Measurements from ENCODE around the gene ACAP2.
"Not testable (repeated sequence)": the region's sequence is repeated elsewhere in the genome, so short reads cannot be mapped to it uniquely, and the experiment has no call there.

ACAP2 gene

DNA sequence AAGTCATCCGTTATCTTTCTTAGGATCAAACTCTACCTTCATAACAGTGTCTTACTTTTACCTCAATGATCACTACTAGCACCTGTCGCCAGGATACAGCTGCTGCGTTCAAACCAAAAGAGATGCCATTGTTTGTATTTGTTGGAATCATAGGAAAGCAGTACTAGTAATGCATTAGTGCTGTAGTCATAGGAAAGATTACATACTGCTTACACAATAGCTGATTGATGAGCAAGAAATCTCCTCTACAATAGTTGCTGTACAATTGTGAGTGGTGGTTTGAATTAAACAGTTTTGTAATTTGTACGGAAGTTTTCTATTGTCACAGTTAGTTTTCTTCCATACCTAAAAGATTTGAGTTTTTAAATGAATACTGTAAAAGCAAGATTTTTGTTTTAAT lies 21.4 kb downstream of the ACAP2 start:
- no peak for DNase-seq (ENCODE audit: insufficient read length, low spot score)
- TF ChIP-seq POU2F2 (IDR thresholded peaks at IDR 0.05; ENCODE audit: low read depth, low read length) (no peak), TAF1 (IDR thresholded peaks at IDR 0.05; ENCODE audit: low read depth, low read length) (no peak), SPI1 (IDR thresholded peaks at IDR 0.05; ENCODE audit: low read depth, low read length) (no peak), POLR2AphosphoS5 (IDR thresholded peaks at IDR 0.05; ENCODE audit: low read depth, low read length) (no peak), POLR2A (IDR thresholded peaks at IDR 0.05; ENCODE audit: low read depth, low read length) (no peak), PAX5 (IDR thresholded peaks at IDR 0.05; ENCODE audit: insufficient read depth, low read length, severe bottlenecking) (no peak)
- FAIRE-seq = no peak

DNA sequence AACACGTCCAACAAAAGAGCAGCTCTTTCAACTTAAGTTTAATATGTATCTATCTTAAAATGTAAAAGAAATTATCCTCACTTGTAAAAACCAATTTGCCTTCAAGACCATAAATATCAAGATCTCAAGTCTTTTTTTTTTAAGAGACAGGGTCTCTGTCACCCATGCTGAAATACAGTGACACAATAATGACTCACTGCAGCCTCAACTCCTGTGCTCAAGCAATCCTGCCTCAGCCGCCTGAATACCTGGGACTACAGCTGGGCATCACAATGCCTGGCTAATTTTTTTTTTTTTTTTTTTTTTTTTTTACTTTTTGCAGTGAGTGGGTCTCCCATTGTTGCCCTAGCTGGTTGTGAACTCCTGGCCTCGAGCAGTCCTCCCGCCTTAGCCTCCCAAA lies 26.0 kb downstream of the ACAP2 start:
- TF ChIP-seq PAX5 (IDR thresholded peaks at IDR 0.05; ENCODE audit: insufficient read depth, low read length, severe bottlenecking) = no peak
- TF ChIP-seq POU2F2 (IDR thresholded peaks at IDR 0.05; ENCODE audit: low read depth, low read length) = no peak
- no peak for TF ChIP-seq SPI1 (IDR thresholded peaks at IDR 0.05; ENCODE audit: low read depth, low read length)
- no peak for TF ChIP-seq POLR2AphosphoS5 (IDR thresholded peaks at IDR 0.05; ENCODE audit: low read depth, low read length)
- no peak for TF ChIP-seq POLR2A (IDR thresholded peaks at IDR 0.05; ENCODE audit: low read depth, low read length)
- no peak for TF ChIP-seq TAF1 (IDR thresholded peaks at IDR 0.05; ENCODE audit: low read depth, low read length)
- DNase-seq (ENCODE audit: insufficient read length, low spot score) (no peak), FAIRE-seq (no peak)

DNA sequence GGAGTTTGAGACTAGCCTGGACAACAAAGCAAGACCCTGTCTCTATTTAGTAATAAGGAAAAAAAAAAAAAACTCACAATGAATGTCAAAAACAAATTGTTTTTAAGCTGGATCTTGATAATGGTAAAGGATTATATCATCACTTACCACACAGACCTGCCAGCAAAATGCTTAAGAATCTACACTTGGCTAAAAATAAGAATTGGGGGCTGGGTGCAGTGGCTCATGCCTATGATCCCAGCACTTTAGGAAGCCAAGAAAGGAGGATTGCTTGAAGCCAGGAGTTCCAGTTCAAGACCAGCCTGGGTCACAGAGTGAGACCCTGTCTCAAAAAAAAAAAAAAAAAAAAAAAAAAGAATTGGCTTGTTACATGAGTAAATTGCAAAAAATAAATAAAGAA lies 31.0 kb downstream of the ACAP2 start:
- no peak for TF ChIP-seq SPI1 (IDR thresholded peaks at IDR 0.05; ENCODE audit: low read depth, low read length)
- TF ChIP-seq POU2F2 (IDR thresholded peaks at IDR 0.05; ENCODE audit: low read depth, low read length) = no peak
- TF ChIP-seq POLR2AphosphoS5 (IDR thresholded peaks at IDR 0.05; ENCODE audit: low read depth, low read length) = no peak
- TF ChIP-seq POLR2A (IDR thresholded peaks at IDR 0.05; ENCODE audit: low read depth, low read length) = no peak
- TF ChIP-seq TAF1 (IDR thresholded peaks at IDR 0.05; ENCODE audit: low read depth, low read length) = no peak
- TF ChIP-seq PAX5 (IDR thresholded peaks at IDR 0.05; ENCODE audit: insufficient read depth, low read length, severe bottlenecking) = no peak
- FAIRE-seq (no peak), DNase-seq (ENCODE audit: insufficient read length, low spot score) (no peak)

DNA sequence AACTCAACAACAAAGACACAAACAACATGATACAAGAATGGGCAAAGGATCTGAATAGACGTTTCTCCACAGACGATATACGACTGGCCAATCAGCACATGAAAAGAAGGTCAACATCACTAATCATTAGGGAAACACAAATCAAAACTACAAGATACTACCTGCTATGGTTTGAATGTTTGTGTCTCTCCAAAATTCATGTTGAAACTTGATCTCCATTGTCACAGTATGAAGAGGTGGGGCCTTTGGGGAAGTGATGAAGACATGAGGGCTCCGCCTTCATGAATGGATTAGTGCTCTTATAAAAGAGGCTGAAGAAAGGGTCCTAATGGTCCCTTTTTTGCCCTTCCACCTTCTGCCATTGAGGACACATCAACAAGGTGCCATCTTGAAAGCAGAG lies 32.3 kb downstream of the ACAP2 start:
- no peak for TF ChIP-seq POU2F2 (IDR thresholded peaks at IDR 0.05; ENCODE audit: low read depth, low read length)
- TF ChIP-seq PAX5 (IDR thresholded peaks at IDR 0.05; ENCODE audit: insufficient read depth, low read length, severe bottlenecking) = no peak
- no peak for TF ChIP-seq POLR2AphosphoS5 (IDR thresholded peaks at IDR 0.05; ENCODE audit: low read depth, low read length)
- TF ChIP-seq POLR2A (IDR thresholded peaks at IDR 0.05; ENCODE audit: low read depth, low read length) = no peak
- no peak for TF ChIP-seq TAF1 (IDR thresholded peaks at IDR 0.05; ENCODE audit: low read depth, low read length)
- DNase-seq (ENCODE audit: insufficient read length, low spot score) (no peak), FAIRE-seq (no peak)

DNA sequence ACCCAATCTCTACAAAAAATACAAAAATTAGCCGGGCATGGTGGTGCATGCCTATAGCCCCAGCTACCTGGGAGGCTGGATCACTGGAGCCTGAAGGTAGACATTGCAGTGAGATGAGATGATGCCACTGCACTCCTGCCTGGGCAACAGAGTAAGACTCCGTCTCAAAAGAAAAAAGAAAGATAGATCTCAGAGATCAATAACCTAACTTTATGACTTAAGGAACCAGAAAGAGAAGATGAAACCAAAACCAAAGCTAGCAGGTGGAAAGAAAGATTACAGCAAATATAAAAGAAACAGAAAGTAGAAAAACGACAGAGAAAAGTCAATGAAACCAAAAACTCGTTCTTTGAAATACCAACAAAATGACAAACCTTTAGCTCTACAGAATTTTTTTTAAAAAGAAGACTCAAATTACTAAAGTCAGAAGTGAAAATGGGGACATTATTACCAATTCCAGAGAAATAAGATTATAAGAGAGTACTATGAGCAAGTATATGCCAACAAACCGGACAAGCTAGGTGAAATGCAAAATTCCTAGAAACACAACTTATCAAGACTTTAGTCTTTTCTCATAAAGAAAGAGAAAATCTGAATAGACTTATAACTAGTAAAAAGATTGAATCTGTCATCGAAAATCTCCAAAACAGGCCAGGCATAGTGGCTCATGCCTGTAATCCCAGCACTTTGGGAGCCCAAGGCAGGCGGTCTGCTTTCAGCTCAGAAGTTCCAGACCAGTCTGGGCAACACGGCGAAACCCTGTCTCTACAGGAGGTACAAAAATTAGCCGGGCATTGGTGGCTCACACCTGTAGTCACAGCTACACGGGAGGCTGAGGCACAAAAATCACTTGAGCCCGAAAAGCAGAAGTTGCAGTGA lies 35.0 kb downstream of the ACAP2 start:
- no peak for FAIRE-seq
- DNase-seq (ENCODE audit: insufficient read length, low spot score) = no peak
- TF ChIP-seq POU2F2 (IDR thresholded peaks at IDR 0.05; ENCODE audit: low read depth, low read length) (no peak), TAF1 (IDR thresholded peaks at IDR 0.05; ENCODE audit: low read depth, low read length) (no peak), POLR2AphosphoS5 (IDR thresholded peaks at IDR 0.05; ENCODE audit: low read depth, low read length) (no peak), PAX5 (IDR thresholded peaks at IDR 0.05; ENCODE audit: insufficient read depth, low read length, severe bottlenecking) (no peak), POLR2A (IDR thresholded peaks at IDR 0.05; ENCODE audit: low read depth, low read length) (no peak), SPI1 (IDR thresholded peaks at IDR 0.05; ENCODE audit: low read depth, low read length) (no peak)

DNA sequence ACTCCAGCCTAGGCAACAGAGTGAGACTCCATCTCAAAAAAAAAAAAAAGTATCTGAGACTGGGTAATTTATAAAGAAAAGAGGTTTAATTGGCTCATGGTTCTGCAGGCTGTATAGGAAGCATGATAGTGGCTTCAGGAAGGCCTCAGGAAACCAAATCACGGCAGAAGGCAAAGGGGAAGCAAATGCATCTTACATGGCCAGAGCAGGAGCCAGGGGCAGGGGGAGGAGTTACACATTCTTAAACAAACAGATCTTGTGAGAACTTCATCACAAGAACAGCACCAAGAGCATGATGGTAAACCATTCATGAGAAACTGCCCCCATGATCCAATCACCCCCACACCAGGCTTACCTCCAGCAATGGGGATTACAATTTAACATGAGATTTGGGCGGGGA lies 37.2 kb downstream of the ACAP2 start:
- DNase-seq (ENCODE audit: insufficient read length, low spot score) (no peak), FAIRE-seq (peak; percentile 33)
- no peak for TF ChIP-seq POLR2AphosphoS5 (IDR thresholded peaks at IDR 0.05; ENCODE audit: low read depth, low read length)
- TF ChIP-seq POLR2A (IDR thresholded peaks at IDR 0.05; ENCODE audit: low read depth, low read length) = no peak
- TF ChIP-seq TAF1 (IDR thresholded peaks at IDR 0.05; ENCODE audit: low read depth, low read length) = no peak
- no peak for TF ChIP-seq POU2F2 (IDR thresholded peaks at IDR 0.05; ENCODE audit: low read depth, low read length)
- no peak for TF ChIP-seq PAX5 (IDR thresholded peaks at IDR 0.05; ENCODE audit: insufficient read depth, low read length, severe bottlenecking)
- TF ChIP-seq SPI1 (IDR thresholded peaks at IDR 0.05; ENCODE audit: low read depth, low read length) = no peak

DNA sequence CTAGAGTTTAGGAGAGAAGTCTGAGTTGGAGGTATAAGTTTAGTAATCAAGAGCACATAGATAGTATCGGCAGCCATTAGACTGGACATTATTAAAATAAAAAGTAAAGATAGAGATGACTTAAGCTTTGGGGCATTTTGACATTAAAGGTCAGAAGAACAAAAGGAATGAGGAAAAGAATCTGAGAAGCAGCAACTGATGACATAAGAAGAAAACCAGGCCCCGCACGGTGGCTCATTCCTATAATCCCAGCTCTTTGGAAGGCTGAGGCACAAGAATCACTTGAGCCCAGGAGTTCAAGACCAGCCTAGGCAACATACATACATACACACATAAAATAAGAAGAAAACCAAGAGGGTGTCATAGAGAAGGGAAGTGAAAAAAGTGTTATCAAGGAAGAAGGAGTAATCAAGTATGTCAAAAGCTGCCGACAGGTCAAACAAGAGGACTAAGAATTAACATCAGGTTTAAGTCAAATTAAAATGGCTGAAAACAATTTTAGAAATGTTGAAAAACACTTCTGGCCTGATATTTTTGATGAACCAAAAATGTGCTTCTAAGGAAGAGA lies 38.9 kb downstream of the ACAP2 start:
- FAIRE-seq (no peak), DNase-seq (ENCODE audit: insufficient read length, low spot score) (no peak)
- TF ChIP-seq POLR2A (IDR thresholded peaks at IDR 0.05; ENCODE audit: low read depth, low read length) (no peak), SPI1 (IDR thresholded peaks at IDR 0.05; ENCODE audit: low read depth, low read length) (peak; percentile 66)

DNA sequence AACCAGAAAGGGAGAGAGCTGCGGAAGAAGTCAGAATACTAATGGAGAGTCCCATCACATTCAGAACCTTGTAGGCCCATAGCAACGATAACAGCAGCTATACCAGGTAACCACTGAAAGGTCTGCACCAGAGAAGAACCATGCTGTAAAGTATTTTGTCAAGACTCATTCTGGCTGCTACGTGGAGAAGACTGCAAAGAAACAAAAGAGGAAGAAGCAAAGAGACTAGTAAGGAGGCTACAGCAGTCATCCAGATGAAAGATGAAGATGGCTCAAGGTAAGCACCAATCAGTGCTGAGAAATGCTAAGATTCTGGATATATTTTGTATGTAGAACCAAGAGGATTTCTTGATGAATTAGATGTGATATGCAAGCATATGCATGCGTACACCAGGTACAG lies 39.6 kb downstream of the ACAP2 start:
- FAIRE-seq = no peak
- DNase-seq (ENCODE audit: insufficient read length, low spot score) = no peak

DNA sequence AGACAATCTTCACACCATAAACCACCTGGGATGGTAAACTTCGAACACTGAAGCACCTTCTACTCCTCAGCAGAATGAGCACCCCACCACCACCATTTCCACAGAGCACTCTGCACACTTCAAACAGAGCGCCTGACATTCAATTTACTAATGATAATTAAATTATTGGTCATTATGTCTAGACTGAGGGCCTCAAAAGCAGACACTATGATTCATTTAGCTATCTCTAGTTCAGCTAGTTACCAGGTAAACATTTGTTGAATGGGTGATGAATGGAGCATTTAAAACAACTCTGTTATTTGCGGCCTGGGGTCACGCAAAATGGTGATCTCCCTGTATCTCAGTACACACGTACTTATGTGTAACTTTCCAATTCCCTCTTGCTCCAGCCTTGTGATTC lies 40.9 kb downstream of the ACAP2 start:
- DNase-seq (ENCODE audit: insufficient read length, low spot score) (no peak), FAIRE-seq (no peak)
- no peak for TF ChIP-seq POLR2AphosphoS5 (IDR thresholded peaks at IDR 0.05; ENCODE audit: low read depth, low read length)
- TF ChIP-seq TAF1 (IDR thresholded peaks at IDR 0.05; ENCODE audit: low read depth, low read length) = no peak
- TF ChIP-seq SPI1 (IDR thresholded peaks at IDR 0.05; ENCODE audit: low read depth, low read length) = no peak
- no peak for TF ChIP-seq POU2F2 (IDR thresholded peaks at IDR 0.05; ENCODE audit: low read depth, low read length)
- TF ChIP-seq PAX5 (IDR thresholded peaks at IDR 0.05; ENCODE audit: insufficient read depth, low read length, severe bottlenecking) = no peak
- no peak for TF ChIP-seq POLR2A (IDR thresholded peaks at IDR 0.05; ENCODE audit: low read depth, low read length)

More for the DNA sequence above, 39.6 kb downstream of the ACAP2 start:
- TF ChIP-seq TAF1 (IDR thresholded peaks at IDR 0.05; ENCODE audit: low read depth, low read length) = no peak
- TF ChIP-seq PAX5 (IDR thresholded peaks at IDR 0.05; ENCODE audit: insufficient read depth, low read length, severe bottlenecking) = no peak
- no peak for TF ChIP-seq SPI1 (IDR thresholded peaks at IDR 0.05; ENCODE audit: low read depth, low read length)
- no peak for TF ChIP-seq POLR2AphosphoS5 (IDR thresholded peaks at IDR 0.05; ENCODE audit: low read depth, low read length)
- no peak for TF ChIP-seq POU2F2 (IDR thresholded peaks at IDR 0.05; ENCODE audit: low read depth, low read length)
- no peak for TF ChIP-seq POLR2A (IDR thresholded peaks at IDR 0.05; ENCODE audit: low read depth, low read length)

DNA sequence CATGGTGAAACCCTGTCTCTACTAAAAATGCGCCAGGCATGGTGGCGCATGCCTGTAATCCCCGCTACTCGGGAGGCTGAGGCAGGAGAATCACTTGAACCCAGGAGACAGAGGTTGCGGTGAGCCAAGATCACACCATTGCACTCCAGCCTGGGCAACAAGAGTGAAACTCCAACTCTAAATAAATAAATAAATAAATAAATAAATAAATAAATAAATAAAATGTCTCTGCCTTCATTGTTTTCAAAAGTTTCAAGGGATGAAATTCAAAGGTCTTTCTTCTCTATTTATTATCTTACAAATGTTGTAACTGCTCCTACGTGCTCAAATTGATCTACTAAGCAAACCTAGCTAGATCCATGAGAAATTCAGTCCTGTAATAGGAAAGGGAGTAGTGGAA lies 44.4 kb downstream of the ACAP2 start:
- not testable (repeated sequence) for FAIRE-seq; DNase-seq (ENCODE audit: insufficient read length, low spot score)

Data from GM12891 (cell line).